Testis (tissue), 2 donors: Measurements from ENCODE around the gene ZNF148.

Experiments
- CTCF ChIP-seq, 3 experiments: fragments of 450-650 bp in 2 of 3; fragments of 200-600 bp in 1 of 3; sonication (generic) in 1 of 3; IDR thresholded peaks; one replicate each; pipeline ENCODE4 v1.5.1; 2016 to 2019; ENCODE audit warnings: antibody characterized with exemption in 3 of 3, mild to moderate bottlenecking in 2 of 3, moderate library complexity in 1 of 3
- POLR2A ChIP-seq: fragments of 450-650 bp; IDR thresholded peaks from one replicate; pipeline ENCODE4 v1.6.1; 2017; ENCODE audit warnings: antibody characterized with exemption, mild to moderate bottlenecking, moderate library complexity

DNA sequence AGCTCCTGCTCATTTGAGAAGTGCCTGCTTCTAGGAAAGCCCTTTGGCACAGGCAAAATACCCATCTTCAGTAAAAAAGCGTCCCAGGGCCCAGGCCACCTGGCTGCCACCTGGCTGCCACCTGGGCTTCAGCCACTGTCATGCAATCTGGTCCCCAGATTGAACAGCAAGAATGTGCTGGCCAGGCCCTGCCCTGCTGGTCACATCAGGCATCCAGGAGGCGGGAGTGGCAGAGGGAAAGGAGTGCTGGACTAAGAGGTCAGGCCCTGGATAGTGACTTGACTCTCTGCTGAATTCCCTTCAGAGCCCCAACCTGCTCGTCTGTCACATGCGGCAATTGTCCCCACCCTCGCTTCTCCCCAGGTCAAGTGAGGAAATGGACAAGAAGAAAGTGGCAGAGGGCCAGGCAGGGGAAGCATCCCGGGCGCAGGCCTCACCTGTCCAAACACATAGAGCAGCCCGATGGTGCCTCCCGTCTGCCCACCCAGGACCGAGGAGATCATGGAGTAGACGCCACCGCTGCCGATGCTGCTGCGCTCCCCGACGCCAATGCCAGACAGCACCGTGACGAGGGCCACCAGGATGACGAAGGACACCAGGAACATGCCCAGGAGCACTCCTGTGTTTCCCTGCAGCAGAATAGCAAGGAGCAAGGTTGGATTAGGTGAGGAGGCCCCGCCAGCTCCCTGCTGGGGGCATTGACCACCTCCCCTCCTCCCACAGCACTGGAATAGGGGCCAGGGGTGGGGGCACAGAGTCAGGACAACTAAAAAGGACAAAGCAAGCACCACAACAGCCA lies 188.1 kb downstream of the ZNF148 start:
- TF ChIP-seq CTCF (IDR thresholded peaks at IDR 0.05) (no peak), POLR2A (no peak)
